ENCODE measurements around the gene BCAT1. TPM values are rescaled to one million over a fixed set of nuclear protein-coding genes. Genes with fewer than 3 reads are reported as not detected.
"Not testable (repeated sequence)": the region's sequence is repeated elsewhere in the genome, so short reads cannot be mapped to it uniquely, and the experiment has no call there.

The BCAT1 gene
- total RNA-seq, 2 experiments from 2014 or later: 16.4 to 16.7 TPM

DNA sequence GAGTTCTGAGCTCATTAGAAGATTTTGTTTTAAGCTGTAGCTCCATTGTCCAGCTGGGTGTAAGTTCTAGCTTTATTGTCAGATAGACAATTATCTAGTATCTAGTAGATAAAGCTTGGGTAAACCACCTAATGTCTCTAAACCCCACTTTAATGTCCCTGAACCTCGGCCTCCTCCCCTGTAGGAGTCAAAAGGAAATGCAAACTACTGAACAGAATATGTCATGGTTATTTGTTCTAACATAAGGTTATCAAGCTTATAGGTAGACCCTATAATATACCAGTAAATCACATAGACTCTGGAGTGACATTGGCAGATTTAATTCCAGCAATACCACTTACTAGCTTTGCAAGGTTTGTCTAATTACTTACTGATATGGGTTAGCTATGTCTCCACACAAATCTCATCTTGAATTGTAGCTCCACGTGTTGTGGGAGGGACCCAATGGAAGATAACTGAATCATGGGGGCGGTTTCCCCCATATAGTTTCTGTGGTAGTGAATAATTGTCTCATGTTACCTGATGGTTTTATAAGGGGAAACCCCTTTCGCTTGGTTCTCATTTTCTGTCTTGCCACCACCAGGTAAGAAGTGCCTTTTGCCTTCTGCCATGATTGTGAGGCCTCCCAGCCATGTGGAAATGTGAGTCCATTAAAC lies 29.4 kb downstream of the BCAT1 start:
- Mint-ChIP-seq H3K4me3 (no peak overlapping the region), H3K27ac (no peak overlapping the region), H3K4me1 (ENCODE audit: low read depth) (peaks cover 42% of the 10 kb centered on the region), H3K9me3 (peaks cover 2% of the 10 kb centered on the region), H3K27me3 (ENCODE audit: low read depth) (peaks cover 13% of the 10 kb centered on the region), H3K36me3 (ENCODE audit: low read depth) (no peaks in the 10 kb centered on the region)
- intact Hi-C loops (cut with micrococcal nuclease): loop anchor here (1.0 to 5.0 kb wide), 6 partner anchors 18 to 403 kb away; a partner anchor contains a TSS
- CTCF ChIA-PET: interaction anchor here (0.9 kb wide), 1 partner anchor 68 kb away, joined by 6 read pairs; no protein-coding TSS in a partner anchor
- peak; percentile 78 for DNase-seq

GRCh38 chr12:24918596-24918995 lies 30.3 kb downstream of the BCAT1 start:
- no peak overlapping the region for H3K4me3 Mint-ChIP-seq
- intact Hi-C loops (cut with micrococcal nuclease): loop anchor here (5.0 kb wide), 1 partner anchor 404 kb away; no protein-coding TSS in a partner anchor
- DNase-seq: no peak
- H3K36me3 Mint-ChIP-seq (ENCODE audit: low read depth): no peaks in the 10 kb centered on the region
- H3K27ac Mint-ChIP-seq: no peak overlapping the region
- CTCF ChIA-PET: no interaction called here
- peaks cover 13% of the 10 kb centered on the region for H3K27me3 Mint-ChIP-seq (ENCODE audit: low read depth)
- H3K9me3 Mint-ChIP-seq: peaks cover 2% of the 10 kb centered on the region
- peaks cover 42% of the 10 kb centered on the region for H3K4me1 Mint-ChIP-seq (ENCODE audit: low read depth)

DNA sequence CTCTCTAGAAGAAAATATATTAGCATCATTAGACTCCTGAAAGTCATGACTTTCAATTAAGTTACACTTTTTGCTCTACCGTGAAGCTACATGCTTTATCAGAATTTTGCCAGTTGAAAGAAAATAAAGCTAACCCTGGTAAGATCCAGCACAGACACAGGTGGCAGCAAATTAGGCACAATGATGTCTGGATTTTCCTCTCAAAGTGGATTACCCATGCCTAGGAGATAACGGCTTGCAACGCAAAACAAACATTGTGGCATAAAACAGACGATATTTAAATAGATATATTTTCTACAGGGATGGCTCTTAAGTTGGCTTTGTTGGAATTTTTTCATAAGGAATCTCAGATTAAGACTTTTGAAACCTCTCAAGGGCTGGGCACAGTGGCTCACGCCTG lies 33.4 kb downstream of the BCAT1 start:
- Mint-ChIP-seq H3K4me3 (no peak overlapping the region), H3K4me1 (ENCODE audit: low read depth) (peaks cover 22% of the 10 kb centered on the region), H3K27ac (no peak overlapping the region), H3K36me3 (ENCODE audit: low read depth) (no peaks in the 10 kb centered on the region), H3K9me3 (no peaks in the 10 kb centered on the region), H3K27me3 (ENCODE audit: low read depth) (peaks cover 13% of the 10 kb centered on the region)
- CTCF ChIA-PET: no interaction called here
- no peak for DNase-seq
- intact Hi-C loops (cut with micrococcal nuclease): loop anchor here (5.0 kb wide), 1 partner anchor 407 kb away; no protein-coding TSS in a partner anchor

DNA sequence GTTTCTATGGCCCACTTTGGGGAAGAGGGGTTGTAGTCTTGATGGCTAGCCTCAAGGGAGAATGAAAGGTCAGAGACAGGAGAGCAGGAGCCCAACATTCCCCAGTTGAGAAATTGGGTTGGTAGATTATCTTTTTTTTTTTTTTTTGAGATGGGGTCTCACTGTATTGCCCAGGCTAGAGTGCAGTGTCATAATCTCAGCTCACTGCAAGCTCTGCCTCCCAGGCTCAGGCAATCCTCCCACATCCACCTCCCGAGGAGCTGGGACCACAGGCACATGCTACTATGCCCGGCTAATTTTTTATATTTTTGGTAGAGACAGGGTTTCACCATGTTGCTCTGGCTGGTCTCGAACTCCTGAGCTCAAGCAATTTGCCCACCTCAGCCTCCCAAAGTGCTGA lies 34.9 kb downstream of the BCAT1 start:
- Mint-ChIP-seq H3K4me1 (ENCODE audit: low read depth) (peaks cover 7% of the 10 kb centered on the region), H3K27me3 (ENCODE audit: low read depth) (peaks cover 16% of the 10 kb centered on the region), H3K36me3 (ENCODE audit: low read depth) (no peaks in the 10 kb centered on the region), H3K27ac (no peak overlapping the region), H3K9me3 (no peaks in the 10 kb centered on the region), H3K4me3 (no peak overlapping the region)
- CTCF ChIA-PET: no interaction called here
- DNase-seq: no peak
- intact Hi-C loops (cut with micrococcal nuclease): no loop called here

- Mint-ChIP-seq H3K27ac (no peak overlapping the region), H3K4me3 (no peak overlapping the region), H3K27me3 (ENCODE audit: low read depth) (peaks cover 16% of the 10 kb centered on the region), H3K36me3 (ENCODE audit: low read depth) (no peaks in the 10 kb centered on the region), H3K4me1 (ENCODE audit: low read depth) (peaks cover 3% of the 10 kb centered on the region), H3K9me3 (no peaks in the 10 kb centered on the region)
- no peak for DNase-seq
- CTCF ChIA-PET: no interaction called here
- intact Hi-C loops (cut with micrococcal nuclease): no loop called here
These were observed 35.8 kb downstream of the BCAT1 start for GRCh38 chr12:24913130-24913529.

DNA sequence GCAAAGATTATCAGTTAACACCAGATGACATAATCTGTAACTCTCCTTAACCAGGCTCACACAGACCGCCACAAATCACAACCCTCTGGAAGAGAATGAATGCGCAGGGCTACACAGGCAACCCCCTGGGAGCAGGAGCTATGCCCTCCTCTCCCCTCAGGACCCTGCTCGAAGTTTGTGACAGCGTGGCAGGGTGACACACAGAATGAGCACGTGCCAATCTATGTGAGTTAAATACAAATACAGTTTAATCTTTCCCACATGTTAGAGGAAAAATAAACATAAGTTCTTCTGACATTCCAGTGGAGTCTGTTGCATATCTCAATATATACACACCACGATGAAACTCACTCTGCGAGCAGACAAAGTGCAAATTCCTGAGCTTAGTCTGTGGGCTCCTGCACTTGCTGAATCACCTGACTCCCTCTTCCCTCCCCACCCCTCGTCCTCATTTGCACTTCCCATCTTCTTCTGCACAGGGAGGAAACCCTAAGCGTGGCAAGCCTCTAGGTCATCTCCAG lies 37.6 kb downstream of the BCAT1 start:
- intact Hi-C loops (cut with micrococcal nuclease): no loop called here
- Mint-ChIP-seq H3K4me3 (no peak overlapping the region), H3K27me3 (ENCODE audit: low read depth) (peaks cover 11% of the 10 kb centered on the region), H3K27ac (no peak overlapping the region), H3K36me3 (ENCODE audit: low read depth) (no peaks in the 10 kb centered on the region), H3K9me3 (no peaks in the 10 kb centered on the region), H3K4me1 (ENCODE audit: low read depth) (no peaks in the 10 kb centered on the region)
- no peak for DNase-seq
- CTCF ChIA-PET: no interaction called here

GRCh38 chr12:24910192-24910591 lies 38.7 kb downstream of the BCAT1 start:
- H3K27ac Mint-ChIP-seq; intact Hi-C loops (cut with micrococcal nuclease); CTCF ChIA-PET; H3K36me3 Mint-ChIP-seq (ENCODE audit: low read depth); H3K4me1 Mint-ChIP-seq (ENCODE audit: low read depth); H3K4me3 Mint-ChIP-seq; DNase-seq; H3K9me3 Mint-ChIP-seq: not testable (repeated sequence)
- peaks cover 10% of the 10 kb centered on the region for H3K27me3 Mint-ChIP-seq (ENCODE audit: low read depth)

GRCh38 chr12:24909667-24910066 lies 39.2 kb downstream of the BCAT1 start:
- intact Hi-C loops (cut with micrococcal nuclease): no loop called here
- CTCF ChIA-PET: no interaction called here
- Mint-ChIP-seq H3K4me1 (ENCODE audit: low read depth) (no peaks in the 10 kb centered on the region), H3K4me3 (no peak overlapping the region), H3K36me3 (ENCODE audit: low read depth) (no peaks in the 10 kb centered on the region), H3K27ac (no peak overlapping the region), H3K9me3 (no peaks in the 10 kb centered on the region), H3K27me3 (ENCODE audit: low read depth) (peaks cover 8% of the 10 kb centered on the region)
- DNase-seq: no peak

DNA sequence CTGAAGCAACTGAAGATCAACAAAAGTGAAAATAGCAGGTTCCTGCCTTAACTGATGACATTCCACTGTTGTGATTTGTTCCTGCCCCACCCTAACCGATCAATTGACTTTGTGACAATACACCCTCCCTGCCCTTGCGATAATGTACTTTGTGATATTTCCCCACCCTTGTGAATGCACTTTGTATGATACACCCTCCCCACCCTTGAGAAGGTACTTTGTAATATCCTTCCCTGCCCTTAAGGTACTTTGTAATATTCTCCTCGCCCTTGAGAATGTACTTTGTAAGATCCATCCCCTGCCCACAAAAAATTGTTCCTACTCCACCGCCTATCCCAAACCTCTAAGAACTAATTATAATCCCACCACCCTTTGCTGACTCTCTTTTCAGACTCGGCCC lies 41.4 kb downstream of the BCAT1 start:
- peaks cover 18% of the 10 kb centered on the region for H3K27me3 Mint-ChIP-seq (ENCODE audit: low read depth)
- CTCF ChIA-PET: no interaction called here
- H3K9me3 Mint-ChIP-seq: no peaks in the 10 kb centered on the region
- H3K27ac Mint-ChIP-seq: no peak overlapping the region
- intact Hi-C loops (cut with micrococcal nuclease): no loop called here
- peaks cover 7% of the 10 kb centered on the region for H3K4me1 Mint-ChIP-seq (ENCODE audit: low read depth)
- H3K36me3 Mint-ChIP-seq (ENCODE audit: low read depth): no peaks in the 10 kb centered on the region
- H3K4me3 Mint-ChIP-seq: no peak overlapping the region
- DNase-seq: no peak

DNA sequence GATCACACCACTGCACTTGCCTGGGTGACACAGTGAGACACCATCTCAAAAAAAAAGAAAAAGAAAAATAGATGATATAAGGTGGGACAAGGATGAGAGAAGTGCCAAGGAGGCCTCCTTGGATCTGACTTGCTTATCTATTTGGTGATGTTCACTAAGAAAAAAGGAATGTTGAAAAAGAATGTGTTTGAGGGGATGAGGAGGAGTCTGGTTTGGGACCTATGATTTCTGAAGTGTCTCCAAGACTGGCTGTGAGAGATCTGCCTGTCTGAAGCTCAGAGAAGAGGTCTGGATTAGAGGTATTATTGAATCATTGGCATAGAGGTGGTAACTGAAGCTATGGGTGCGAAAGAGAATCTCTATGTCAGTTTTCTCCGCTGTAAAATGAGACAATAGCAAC lies 42.8 kb downstream of the BCAT1 start:
- CTCF ChIA-PET: no interaction called here
- H3K27me3 Mint-ChIP-seq (ENCODE audit: low read depth): peaks cover 22% of the 10 kb centered on the region
- H3K9me3 Mint-ChIP-seq: no peaks in the 10 kb centered on the region
- no peak overlapping the region for H3K4me3 Mint-ChIP-seq
- intact Hi-C loops (cut with micrococcal nuclease): no loop called here
- H3K27ac Mint-ChIP-seq: no peak overlapping the region
- H3K4me1 Mint-ChIP-seq (ENCODE audit: low read depth): peaks cover 18% of the 10 kb centered on the region
- H3K36me3 Mint-ChIP-seq (ENCODE audit: low read depth): no peaks in the 10 kb centered on the region
- DNase-seq: no peak

GRCh38 chr12:24905431-24905830 lies 43.5 kb downstream of the BCAT1 start:
- no peak for DNase-seq
- intact Hi-C loops (cut with micrococcal nuclease): no loop called here
- Mint-ChIP-seq H3K4me3 (no peak overlapping the region), H3K27ac (no peak overlapping the region), H3K36me3 (ENCODE audit: low read depth) (no peaks in the 10 kb centered on the region), H3K4me1 (ENCODE audit: low read depth) (peaks cover 24% of the 10 kb centered on the region), H3K9me3 (no peaks in the 10 kb centered on the region), H3K27me3 (ENCODE audit: low read depth) (peaks cover 22% of the 10 kb centered on the region)
- CTCF ChIA-PET: no interaction called here

- Mint-ChIP-seq H3K27me3 (ENCODE audit: low read depth) (peaks cover 22% of the 10 kb centered on the region), H3K9me3 (no peaks in the 10 kb centered on the region), H3K27ac (no peak overlapping the region), H3K36me3 (ENCODE audit: low read depth) (no peaks in the 10 kb centered on the region), H3K4me1 (ENCODE audit: low read depth) (peaks cover 27% of the 10 kb centered on the region), H3K4me3 (no peak overlapping the region)
- CTCF ChIA-PET: no interaction called here
- DNase-seq: no peak
- intact Hi-C loops (cut with micrococcal nuclease): loop anchor here (5.0 kb wide), 1 partner anchor 198 kb away; no protein-coding TSS in a partner anchor
These were observed 44.0 kb downstream of the BCAT1 start for GRCh38 chr12:24904871-24905270.
